Fibroblast of lung (primary cell): Measurements from ENCODE around the gene CYP11A1.

ENCODE experiments used
- CTCF ChIP-seq, 2 donors: IDR thresholded peaks in 1 of 2; conservative IDR thresholded peaks in 1 of 2; 1 replicate in 1 of 2; 2 replicates in 1 of 2; pipeline ENCODE4 v1.5.1; 2011 to 2012; ENCODE audit warnings: low read length in 2 of 2, control low read depth in 1 of 2, inconsistent platforms in 1 of 2, low read depth in 1 of 2, mild to moderate bottlenecking in 1 of 2
- EZH2 ChIP-seq: IDR thresholded peaks from 2 replicates; pipeline ENCODE4 v1.5.1; 2012; ENCODE audit warnings: low read length, control low read depth, mild to moderate bottlenecking; ENCODE audit errors: missing control alignments

DNA sequence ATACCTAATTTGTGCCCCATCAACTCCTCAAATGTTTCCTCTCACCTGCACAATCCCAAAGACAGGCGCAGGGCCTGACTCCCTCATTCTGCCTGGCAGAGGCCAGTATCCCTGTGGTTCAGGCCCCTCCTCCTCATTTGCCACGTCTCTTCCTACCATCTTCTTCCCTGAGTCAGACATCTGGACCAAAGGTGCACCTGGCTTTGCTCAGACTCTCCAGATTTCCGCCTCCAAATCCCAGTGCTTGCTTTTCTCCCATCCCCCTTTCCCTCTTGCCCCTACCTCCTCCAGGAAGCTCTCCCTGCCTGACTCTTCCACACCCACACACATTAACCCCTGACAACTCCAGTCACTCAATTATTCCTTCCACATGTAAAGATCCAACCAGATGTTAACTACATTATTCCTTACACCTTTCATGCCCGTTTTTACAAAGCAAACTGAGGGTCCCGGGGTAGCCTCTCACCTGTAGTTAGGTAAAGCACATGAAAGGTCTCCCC is 46.7 kb upstream of the CYP11A1 start:
- TF ChIP-seq CTCF (conservative IDR thresholded peaks at IDR 0.05 in 1 of 2, IDR thresholded peaks at IDR 0.05 in 1 of 2; ENCODE audit: low read depth in 1 of 2, low read length in 2 of 2) (no peak), EZH2 (no peak)
